Activated T-cell treated with anti-CD3 and anti-CD28 coated beads for 48 hours (primary cell): ENCODE data around the gene EFCAB6.

Experiments
- DNase-seq: peaks from one replicate; pipeline ENCODE4 v3.0.0-alpha.2; 2020; ENCODE audit warnings: low read depth

Gene EFCAB6

DNA sequence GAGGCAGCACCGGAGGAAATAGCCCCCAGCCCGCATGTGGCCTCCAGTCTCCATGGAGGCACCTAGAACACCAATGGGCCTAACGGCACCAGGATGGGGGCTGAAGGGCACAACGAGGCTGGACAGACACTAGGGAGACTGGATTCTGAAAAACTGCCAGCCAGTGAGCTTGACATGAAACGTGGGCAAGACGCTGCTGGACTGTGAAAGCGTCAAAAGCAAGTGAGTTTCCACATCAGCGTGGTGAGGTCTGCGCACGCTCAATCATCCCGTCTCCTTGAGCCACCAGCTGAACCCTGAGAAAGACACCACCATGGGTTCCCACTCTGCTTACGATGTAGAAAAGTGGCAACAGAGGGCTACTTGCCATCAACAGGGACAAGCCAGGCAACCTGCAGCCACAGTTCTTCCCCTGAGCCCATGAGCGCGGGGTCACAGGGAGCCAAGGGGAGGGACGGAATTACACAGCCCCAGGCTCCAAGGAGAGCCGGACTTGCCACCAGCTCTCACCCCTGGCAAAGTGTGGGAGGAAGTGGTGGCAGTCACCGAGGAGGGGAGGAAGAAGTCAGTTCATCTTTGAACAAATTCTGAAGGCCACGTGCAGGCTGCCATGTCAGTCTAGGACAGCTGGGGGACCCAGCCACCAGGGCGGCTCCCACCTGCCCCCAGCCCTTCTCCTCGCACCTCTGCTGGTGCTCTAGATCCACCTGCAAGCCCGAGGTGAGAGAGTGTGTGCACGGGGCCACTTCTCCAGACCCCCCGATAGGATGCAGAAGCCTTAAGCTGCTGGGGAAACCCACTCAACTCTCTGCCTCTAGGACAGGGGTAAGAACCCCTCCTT is 269.2 kb downstream of the EFCAB6 start:
- DNase-seq: no peak

DNA sequence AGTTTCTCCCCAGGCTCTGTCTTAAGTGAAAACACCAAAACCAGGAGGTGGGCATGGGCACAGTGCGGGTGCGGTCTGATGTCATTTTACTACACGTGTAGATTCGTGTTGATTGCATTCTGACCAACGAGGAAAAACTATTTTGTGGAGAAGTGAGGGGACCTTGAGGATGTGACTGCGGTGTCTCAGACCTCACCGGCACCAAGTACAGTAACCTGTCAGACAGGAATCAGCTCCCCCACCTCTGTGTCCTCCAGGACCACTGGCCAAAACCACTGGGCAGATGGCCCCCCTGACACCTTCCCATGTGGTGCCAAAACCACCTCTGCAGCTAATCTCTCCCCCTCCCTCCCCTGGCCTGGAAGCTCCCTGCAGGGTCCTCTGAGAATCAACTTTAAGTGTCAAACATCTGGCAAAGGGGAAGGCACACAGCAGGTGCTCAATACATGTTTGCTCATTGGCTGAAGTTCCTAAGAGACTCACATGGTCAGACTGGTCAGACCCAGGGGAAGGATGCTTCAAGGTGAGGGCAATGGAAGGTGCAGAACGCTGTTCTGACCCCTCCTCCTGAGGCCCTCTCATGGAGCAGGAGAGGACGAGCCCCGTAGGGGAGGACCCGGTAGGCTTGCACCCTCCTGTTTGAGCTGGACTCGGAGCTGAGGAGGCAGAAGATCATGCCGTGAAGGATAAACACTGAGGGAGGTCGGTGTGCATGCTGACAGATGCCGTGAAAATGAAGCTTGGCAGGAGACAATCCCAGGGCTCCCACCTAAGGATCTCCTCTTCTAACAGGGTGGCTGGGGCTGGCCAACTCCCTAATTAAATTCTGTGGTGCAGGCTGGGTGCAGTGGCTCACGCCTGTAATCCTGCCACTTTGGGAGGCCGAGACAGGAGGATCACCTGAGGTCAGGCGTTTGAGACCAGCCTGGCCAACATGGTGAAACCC is 270.4 kb downstream of the EFCAB6 start:
- no peak for DNase-seq

DNA sequence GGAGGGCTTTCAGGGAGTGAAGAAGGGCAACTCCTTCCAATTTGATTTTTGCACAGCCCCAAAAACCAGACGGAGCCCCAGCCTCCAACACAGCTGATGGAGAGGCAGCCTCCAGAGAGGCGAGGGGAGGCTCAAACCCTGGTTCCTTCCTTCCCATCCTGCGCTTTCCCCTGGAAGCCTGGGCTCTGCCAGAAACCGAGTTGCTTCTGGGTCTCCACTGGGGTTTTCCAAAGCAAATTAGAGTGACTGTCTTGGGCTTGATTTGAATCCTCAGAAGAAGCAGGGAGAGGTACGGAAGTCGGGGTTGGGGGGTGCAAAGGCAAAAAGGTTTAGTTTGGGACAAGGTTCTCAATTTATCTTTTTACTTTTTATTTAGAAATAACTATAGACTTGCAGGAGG is 271.1 kb downstream of the EFCAB6 start:
- DNase-seq: no peak

DNA sequence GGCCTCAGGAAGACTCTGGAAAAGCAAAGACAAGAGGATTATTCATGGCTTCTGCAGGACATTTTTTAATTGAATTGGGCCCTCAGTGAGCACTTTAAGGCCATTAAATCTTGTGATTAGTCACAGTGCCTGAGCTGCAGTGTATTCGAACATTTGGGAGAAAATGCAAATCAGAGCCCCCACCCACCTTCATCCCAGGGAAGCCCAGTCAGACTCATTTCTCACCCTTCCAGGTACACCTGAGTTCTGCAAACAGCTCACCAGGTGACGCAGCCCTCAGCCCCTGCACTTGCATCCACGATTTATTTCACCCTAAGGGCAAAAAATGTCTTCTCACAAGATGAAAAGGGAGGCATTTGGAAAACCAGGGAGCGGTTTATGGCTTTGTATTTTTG is 271.6 kb downstream of the EFCAB6 start:
- DNase-seq: no peak

DNA sequence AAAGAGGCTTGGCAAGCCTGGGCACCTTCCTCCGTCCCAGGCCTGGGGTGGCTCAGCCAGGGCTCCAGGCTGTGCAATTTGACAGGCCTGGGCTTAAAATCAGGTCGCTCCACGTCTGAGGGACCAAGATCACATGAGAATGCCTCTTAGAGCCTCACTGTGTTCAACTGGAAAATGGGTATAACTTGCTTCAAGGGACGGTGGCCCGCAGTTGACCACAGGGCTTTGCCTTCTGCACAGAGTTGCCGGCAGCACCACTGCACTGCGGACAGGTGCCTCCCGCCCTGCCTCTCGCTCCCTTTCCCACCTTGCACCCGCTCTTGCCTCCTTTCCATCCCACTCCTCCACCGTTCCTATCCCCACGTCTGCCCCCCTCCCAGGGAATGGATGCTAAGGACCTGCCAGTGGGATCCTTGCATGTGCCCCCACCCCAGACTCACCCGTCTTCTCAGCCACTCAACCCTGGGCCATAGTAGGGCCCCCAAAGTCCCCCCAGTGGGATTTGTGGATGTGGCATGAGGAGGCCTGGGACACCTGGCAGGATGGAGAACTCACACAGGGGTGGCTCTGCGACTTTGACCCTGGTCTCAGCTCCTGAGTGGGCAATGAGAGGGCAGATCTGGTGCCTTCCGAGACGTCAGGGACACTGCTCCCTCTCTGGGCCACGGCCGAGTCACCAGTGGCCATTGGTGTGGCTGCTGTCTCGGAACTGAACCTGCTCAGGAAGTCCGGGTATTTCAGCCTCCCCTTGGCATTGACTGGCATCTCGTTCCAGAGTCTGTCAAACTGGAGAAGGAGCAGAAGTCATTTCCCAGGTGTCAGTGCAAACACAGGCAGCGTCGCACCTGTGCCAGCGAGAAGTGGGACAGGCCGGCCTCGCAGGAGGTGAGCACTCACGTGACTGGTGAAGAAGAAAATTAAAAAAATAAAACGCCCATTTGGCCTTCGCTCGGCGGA is 272.3 kb downstream of the EFCAB6 start:
- no peak for DNase-seq

DNA sequence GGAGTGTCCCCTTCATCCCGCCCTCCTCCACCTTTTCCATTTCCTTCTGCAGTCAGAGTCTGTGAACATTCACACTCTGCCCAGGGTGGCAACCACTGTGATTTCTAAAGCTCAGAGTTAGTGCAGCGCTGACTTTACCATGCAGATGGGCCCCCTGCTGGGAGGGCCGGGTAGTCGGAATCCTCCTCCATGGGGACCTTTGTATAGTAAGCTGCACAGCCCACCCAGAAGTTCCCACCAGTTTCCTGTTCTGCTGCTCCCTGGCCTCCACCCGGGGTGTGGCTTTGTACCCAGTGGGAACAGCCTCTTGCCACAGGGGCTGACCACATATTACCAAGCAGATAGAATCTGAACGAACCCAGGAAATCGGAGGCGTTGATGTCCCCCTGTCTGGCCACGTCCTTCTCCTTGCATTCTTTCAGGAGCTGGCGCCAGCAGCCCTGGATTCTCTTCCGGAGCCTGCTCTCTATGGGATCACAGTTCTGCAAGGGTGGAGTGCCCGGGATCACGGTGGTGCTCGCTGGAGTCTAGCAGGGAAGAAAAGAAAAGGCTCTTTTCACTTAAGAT is 275.0 kb downstream of the EFCAB6 start:
- no peak for DNase-seq

DNA sequence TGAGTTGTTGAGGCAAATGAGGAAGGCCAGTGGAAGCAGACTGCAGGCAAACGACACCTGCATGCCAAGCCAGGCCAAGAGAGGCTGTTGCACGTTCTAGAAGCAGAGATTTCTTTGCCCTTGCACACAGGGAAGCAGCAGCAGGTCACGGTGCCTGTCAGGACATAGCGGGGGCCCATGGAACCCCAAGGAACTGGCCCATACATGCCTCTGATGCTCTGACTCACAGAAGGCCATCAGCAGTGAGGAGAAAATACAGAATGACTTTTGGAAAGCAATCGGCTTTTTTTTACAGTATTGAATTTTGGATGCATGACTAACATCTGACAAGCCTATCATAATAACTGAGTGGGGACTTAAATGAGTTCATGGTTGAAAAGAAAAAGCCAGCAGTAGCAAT is 276.4 kb downstream of the EFCAB6 start:
- DNase-seq: no peak

DNA sequence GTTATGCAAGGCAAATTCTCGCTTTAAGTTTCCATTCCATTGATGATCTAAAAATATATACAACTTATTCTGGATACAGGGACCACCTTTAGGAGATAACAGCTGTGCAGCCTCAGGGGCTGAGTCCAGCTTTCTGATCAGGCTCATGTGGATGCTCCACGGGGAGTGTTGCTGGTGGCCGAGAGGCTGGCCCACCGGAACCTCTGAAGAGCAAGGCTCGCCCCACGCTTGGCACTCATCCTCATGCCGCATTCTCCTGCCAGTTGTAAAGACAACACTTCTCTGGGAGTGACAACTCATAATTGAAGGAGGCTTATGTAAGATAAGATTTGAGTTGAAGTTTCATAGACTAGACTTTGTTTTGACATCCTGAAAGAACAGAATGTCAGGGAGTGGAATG is 276.8 kb downstream of the EFCAB6 start:
- no peak for DNase-seq

DNA sequence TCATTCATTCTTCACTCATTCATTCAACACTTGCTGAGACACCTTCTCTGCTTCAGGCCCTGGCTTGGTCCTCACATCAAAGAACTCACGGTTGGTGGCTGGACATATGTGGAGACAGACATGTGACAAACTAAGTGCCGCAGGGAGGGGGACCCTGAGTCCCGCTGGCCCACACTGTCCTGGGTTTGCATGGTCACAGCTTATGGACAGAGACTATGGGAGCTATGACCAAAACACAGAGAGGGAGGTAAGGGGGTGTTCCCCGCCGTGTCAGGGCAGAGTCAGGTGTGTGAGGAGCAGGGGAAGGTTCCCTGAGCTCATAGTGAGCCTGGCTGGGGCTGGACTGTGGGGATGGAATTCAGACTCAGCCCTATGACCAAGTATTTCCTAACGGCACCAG is 277.2 kb downstream of the EFCAB6 start:
- no peak for DNase-seq

DNA sequence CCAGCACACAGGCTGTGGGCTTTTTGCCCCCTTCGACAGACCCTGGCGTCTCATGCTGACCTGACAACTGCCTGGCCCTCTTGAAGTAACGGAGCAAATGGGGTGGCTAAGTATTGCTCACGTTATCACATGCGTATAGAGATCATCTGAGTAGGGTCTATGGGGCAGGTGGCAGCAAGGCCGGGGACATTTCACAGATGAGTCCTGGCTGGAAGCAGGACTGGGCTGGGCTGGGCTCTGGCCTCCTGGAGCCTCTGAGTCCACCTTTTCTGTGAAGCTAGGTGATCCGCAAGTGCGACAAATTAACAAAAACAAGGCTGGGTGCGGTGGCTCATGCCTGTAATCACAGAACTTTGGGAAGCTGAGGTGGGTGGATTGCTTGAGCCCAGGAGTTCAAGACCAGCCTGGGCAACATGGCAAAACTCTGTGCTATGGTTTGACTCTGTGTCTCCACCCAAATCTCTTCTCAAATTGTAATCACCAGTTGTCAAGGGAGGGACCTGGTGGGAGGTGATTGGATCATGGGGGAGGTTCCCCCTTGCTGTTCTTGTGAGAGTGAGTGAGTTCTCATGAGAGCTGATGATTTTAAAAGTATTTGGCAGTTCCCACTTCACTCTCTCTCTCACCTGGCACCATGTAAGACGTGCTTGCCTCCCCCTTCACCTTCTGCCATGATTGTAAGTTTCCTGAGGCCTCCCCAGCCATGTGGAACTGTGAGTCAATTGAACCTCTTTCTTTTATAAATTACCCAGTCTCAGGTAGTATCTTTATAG is 278.3 kb downstream of the EFCAB6 start:
- DNase-seq: no peak

DNA sequence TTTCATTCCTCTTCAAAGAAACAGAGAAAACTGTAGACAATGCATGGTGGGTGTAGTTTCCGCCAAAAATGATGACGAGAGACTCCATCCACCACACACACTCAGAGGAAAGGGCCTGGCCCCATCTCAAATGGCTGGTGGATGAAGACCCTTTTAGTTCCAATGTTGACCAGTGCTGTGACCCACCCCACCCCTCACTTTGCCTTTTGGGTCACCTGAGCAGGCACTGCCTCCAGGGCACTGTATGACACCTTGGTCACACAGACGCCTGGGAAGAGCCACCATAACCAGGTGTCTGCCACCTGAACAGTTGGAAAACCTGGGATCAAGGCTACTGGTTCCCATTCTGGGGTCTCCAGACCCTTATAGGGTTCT is 279.0 kb downstream of the EFCAB6 start:
- no peak for DNase-seq

DNA sequence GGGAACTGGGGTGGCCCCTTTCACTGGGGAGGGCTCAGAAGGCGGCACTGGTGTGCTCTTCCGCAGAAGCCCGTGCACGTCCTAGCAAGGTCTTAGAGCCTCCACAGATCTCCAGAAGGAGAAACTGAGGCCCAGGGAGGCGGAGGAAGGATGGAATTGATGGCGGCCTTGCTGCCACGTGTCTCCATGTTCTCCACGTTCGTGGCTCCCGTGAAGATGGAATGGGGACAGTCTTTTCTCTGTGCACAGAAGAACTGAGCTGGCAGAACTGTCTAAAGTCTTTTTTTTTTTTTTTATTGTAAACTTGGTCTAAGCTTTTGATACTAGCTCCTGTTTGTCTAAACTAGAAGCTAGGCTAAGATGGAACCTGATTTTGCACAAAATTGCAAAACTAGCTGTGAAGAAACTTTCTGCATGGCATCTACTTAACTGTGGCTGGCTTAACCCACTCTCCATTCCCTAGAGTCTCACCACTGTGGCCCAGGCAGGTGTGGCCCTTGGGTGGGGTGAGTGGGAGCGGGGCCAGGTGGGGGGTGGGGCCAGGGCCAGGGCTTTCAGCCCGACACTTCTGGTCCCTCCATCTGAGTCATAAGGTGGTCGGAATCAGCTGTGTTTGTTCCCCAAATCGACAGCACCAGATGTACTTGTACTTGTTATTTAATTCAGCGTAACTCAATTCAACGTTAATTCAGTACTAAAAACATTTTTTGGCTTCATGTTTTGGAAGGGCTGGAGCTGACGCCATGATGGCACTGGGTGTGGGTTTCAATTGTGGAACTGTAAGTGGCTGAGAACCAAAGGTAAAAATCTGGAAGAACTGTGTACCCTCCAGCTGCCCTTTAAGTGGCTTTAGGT is 279.6 kb downstream of the EFCAB6 start:
- DNase-seq: no peak

DNA sequence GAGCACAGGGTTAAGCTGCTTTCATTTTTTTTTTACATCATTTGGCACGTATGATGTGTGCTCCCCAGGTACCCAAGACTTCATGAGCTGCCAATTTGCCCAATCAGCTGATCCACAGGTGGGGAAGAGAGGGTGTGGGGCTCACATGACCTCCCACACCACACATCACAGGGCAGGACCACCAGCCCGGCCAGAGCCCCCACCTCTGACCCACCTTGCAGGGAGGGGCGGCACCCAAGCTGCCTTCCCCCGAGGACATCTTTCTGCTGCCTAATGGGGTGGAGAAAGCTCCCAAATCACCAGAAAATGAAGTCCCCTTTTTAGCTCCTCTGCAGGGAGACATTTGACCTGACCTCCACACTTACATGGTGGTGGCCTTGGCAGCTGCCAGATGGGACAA is 280.5 kb downstream of the EFCAB6 start:
- no peak for DNase-seq

DNA sequence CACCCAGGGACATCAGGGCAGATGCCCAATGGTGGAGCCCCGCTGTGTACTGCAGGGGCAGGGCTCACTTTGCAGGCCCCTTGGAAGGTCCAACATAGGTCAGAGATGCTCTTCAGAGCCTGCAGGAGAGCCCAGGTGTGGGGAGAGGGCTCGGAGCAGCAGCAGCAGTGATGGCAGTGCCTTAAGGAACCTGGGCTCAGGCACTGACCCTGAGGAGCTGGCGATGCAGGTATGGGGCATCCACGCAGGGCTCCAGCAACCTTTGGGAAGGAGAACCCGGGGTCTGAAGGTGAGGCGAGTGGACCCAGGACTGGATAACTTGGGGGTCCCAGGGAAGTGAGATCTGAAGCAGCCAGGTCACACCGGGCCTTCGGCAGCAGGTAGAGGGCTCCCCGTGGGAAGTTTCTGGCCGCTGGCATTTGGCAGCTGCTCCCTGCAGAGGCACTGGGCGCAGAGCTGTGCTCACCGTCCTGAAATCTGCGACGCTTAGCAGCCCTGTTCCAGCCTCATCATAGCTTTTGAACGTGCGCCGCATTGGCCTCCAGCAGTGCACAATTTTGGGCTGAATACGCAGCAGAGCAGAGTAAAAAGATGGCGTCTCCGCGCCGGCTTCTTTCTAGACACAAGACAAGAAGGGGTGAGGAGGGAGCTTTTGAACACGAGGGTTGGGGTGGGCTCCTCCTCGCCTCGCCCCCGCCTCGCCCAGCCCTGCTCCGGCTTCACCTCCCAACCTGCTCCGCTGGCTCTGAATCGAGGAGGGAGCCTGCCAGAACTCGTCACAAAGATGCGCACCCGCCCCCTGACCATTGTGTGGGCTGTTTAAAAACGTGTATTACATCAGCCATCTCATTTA is 281.5 kb downstream of the EFCAB6 start:
- DNase-seq: no peak

DNA sequence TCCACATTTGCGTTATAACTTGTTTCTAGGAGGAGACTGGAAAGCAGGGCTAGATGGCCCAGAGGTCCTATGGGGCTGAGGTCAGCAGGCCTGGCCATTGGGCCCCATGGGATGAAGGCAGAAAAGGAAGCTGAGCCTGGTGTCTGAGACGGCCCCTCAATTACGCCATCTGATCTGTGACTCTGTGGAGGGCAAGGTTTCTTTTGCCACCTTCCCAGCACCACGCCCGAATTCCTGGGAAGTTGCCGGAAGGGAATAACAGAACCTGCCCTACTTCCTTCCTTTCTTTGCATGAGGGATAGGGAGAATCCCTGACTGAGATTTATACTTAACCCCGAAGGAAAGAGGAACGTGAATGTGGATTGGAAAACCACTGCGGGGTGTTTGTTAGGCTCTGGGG is 282.2 kb downstream of the EFCAB6 start:
- DNase-seq: no peak

DNA sequence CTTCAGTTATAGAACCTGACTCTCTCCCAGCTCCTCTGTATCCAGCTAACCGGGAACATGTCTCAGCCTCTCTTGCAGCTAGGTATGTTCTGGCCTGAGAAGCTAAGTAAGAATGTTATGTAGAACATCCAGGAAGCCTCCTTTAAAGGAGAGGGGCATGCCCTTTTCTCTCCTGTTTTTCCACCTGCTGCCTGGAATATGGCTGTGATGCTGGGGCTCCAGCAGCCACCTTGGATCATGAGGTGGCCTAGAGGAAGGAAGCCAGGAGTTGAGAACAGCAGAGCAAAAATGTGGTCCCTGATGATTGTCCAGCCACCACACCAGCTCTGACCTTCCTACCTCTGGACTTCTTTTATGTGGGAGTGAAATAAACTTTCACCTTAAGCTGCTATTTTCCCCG is 282.6 kb downstream of the EFCAB6 start:
- DNase-seq: no peak

DNA sequence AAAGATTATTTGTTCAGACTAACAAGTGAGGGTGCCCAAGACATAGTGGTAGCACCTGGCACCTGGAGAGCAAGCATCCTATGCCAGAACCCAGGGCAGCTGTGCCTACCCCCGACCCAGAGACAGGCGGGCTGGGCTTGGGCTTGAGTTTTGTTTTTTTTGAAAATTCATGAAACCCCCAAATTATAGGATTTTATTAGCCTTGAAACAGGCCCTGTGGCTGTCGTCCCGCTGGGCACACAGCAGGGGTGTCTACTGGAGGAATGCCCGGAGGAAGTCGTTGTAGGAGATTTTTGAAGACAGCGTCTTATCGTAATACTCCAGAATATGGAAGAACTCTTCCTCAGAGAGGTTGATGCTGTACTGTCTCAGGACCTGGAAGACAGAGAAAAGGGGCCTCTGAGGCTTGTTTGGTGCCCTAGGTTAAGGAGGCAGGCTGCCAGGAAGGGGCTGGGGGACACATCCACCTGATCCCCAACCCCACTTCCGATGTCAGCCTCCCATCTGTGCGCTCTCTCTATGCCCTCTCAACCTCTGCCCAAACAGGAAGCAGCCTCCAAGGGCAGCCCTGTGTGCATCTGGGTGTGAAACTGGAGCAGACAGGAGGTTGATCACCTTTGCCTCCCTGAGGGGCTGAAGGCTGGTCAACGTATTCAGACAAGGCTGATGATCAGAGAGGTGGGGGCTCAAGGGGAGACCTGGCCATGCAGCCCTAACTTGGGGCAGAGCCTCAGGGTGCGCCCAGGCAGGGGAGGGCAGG is 283.3 kb downstream of the EFCAB6 start:
- DNase-seq: no peak

DNA sequence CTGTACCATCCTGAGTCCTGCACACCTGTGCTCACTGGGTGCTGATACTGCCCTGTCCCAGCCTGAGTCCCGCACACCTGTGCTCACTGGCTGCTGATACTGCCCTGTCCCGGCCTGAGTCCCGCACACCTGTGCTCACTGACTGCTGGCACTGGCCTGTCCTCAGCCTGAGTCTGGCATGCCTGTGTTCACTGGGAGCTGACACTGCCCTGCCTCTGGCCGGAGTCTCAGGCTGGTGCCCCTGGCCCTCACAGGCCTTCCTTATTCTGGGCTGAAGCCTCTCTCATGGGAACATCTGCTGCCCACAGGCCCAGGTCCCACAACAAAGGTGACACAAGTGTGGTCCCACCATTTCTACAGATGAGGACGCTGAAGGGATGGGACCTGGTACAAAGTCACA is 285.2 kb downstream of the EFCAB6 start:
- DNase-seq: no peak
